ENCODE results near the gene BGN. TPM values are rescaled to one million over a fixed set of nuclear protein-coding genes. Genes with fewer than 3 reads are reported as not detected.
A peak's percentile ranks its signal among the peaks of the same experiment; 100 is the strongest.

BGN gene
- polyA plus RNA-seq, 1 donor, result 101 TPM

GRCh38 chrX:153530411-153531129 is 35.8 kb downstream of the BGN start:
- DNase-seq, result no peak

- DNase-seq, result no peak
Measured at GRCh38 chrX:153533091-153533490, 38.3 kb downstream of the BGN start.

DNA sequence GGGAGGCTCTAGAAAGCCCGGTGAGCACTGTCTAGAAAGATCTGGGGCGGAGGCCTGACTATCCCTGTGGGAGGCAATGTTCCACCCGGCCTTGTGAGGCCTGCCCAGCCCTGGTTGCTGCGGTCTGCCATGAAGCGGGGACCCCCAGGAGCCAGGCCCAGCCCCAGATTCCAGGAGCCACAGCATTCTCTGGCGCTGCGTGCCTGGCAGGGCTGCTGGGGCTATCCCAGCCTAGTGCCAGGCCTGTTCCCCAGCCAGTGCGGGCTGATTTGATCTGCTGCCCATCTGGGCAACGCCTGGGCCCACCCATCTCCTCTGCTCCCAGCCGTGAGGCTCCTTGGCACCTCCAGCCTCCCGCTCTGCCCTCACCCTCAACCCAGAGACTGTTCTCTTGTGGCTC is 42.3 kb downstream of the BGN start:
- no peak for DNase-seq

DNA sequence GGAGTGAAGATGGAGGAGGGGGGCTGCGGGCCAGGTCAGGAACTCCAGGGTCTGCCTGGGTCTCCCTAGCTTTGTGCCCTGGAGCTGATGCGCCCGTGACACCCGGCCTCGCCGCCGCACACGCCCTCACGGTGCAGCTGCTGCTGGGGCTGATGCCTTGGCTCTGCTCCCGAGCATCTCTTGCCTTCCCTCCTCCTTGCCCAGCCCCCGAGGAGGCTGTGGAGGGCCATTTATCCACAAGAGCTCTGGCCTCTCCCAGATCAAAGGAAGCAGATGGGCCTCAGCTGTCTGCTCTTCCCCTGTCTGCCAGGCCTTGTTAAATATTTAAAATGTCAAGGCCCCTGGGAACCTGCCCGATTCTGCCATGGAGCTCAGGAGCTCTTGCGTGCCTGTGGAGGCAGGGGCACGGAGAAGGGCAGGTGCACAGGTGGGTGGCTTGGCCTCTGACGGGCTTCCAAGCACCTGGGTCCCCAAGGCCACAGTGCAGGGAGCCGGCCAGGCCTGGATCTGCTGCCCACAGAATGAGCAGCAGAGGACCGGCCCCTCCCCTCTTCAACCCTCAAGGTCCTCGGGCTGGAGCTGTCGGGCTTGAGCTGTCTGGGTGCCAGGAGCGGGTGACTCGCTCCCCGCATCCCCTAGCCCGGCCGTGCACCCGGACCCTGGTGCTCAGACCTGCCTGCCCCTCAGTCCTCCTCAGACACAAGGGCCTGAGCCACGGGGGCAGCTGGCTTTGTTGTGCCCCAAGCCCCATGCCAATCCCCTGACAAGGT is 42.9 kb downstream of the BGN start:
- no peak for DNase-seq

DNA sequence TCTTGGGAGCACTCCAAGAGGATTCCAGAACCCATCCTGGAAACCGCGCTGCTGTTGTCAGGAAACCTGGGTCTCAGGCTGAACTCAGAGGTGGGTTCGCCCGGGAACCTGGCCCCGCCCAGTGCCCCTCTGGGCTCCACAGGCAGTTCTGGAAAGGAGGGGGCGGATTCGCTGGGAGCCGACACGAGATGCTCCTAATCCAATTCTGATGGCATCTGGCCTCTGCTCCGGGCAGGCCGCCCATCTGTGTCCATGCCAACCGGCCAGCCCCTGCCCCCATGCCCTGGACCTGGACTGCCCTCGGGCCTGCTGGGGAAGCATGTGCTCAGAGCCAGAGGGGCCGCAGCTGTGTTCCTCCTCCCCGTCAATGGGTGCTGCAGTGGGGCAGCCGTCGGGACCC is 43.6 kb downstream of the BGN start:
- no peak for DNase-seq

DNA sequence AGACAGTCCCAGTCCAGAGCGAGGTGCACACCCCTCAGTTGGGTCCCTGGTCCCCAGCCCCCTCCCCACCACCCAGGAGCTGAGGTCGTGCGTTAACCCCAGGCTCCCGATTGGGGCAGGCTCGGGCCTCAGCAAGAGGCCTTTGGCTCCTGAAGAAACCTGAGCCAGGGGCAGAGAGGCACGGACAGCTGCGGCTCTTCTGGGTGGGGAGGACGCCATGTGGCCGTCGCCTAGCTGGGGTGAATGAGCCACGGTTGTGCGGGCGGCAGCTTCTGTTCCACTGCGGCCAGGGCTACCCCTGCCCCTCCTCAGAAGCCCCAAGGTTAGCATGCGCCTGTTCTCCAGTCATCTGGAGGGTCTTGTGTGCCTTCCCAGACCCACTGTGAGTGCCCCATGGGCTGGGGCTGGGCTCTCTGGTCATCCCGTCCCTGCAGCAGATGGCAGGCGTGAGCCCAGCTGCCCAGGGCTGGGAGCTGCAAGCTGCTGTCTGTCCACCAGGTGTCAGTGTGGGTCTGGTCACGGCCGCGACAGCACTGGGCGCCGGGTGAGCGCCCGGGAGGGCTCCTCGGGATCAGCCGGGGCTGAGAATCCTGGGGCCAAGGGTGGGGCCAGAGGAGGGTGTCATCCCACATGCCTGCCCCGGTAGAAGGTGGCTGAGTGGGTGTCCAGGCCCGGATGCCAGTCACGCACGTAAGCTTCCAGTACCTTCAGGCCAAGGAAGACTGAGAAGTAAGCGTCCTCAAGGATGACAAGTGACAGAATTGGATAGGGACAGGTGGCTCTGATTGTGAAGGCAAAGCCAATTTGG is 44.6 kb downstream of the BGN start:
- peak; percentile 41 for DNase-seq

DNA sequence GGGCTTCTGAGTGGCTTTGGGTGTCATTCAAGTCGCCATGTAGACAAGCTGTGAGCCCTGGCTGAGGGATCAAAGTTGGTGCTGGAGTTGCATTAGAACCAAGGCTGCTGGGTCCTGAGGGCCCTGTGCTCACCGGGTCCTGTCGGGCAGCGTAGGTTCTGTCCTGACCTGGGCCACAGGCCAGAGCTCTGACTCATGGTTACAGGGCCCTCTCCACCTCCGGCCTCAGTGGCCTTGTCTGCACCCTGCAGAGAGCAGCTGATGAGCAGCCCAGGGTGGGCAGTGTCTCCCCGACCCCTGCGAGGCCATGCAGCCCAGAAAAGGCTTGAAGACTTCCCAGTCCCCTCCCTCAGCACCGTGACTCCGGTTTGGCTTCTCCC is 45.2 kb downstream of the BGN start:
- DNase-seq, result no peak

DNA sequence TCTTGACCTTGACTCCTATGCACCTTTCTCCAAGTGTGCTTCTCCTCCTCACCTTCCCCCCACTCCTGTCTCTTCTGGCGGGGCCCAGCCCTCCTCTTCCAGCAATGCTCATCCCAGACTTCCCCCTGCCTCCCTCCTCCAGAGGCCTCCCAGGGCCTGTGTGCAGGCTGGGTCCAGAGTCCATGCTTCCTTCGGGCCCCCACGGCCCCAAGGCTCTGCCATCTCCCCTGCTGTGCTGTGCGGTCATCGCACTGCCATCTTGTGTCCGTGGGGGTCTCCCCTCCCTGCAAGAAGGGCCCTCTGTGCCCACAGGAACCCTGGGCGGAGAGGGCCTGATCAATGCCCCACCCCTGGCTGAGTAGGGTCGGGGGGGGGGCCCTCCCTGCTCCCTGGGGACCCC is 49.9 kb downstream of the BGN start:
- no peak for DNase-seq

- DNase-seq, result no peak
Measured at GRCh38 chrX:153546386-153546785, 51.6 kb downstream of the BGN start.

DNA sequence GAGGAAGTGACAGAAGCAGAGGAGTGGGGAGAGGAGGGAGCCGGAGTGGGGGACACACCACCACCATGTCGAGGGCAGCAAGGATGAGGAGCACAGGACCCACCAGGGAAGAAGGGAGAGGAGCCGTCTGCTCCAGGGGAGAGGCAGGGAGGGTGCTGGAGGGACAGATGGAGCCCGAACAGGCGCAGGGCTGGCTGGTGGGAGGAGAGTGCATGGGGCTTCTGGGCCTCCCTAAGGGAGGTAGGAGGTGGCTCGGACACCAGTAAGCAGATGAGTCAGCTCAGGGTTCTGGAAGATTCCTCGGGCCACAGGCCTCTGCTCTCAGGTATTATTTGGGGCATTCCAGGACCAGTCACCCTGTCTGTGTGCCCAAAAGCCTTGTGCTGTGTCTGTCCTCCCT is 52.4 kb downstream of the BGN start:
- no peak for DNase-seq

- DNase-seq, result no peak
Measured at GRCh38 chrX:153549231-153549630, 54.5 kb downstream of the BGN start.

DNA sequence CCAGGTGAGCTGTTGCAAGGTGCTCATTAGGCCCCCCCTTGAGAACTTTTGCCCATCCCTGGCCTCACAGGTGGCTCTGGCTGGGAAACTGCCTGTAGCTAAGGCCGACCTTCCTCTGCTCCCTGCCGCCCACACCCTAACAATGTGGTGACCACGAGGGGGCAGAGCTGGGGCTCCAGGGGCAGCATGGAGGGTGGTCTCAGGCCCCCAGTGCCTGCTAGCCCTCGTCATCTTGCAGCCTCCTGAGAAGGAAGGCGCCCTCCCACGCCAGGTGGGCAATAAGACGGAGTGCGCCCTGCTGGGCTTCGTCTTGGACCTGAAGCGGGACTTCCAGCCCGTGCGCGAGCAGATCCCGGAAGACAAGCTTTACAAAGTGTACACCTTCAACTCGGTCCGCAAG is 55.0 kb downstream of the BGN start:
- DNase-seq, result no peak

- no peak for DNase-seq
Measured at GRCh38 chrX:153551135-153551534, 56.4 kb downstream of the BGN start.

DNA sequence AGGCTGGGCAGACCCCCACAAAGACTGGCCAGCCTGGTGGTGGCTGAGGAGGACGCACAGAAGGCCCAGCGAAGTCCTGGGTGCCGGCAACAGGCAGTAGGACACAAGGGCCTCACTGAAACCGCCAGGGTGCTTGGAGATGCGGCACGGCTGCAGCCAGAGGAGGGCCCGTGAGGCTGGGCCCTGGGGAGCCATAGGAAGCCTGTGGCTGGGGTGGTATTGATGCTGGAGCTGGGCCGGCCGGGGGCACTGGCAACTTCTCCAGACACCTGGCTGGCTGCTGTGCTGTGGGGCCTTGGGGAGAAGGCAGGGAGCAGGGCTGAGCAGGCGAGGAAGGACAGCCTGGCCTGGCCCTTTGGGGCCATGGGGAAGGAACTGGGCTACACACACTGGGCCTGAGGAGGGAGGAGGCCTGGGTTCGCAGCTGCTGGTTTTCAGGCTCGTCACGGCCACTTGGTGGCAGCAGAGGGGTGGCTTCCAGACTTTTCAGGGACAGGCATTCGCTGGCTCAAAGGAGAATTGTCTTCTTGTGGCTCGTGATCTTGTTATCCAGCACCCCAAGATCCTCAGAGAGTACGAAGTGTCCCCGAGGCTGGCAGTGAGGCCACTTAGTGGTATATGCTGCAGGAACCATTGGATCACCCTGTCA is 59.9 kb downstream of the BGN start:
- peak; percentile 58 for DNase-seq

GRCh38 chrX:153556767-153557166 is 62.0 kb downstream of the BGN start:
- DNase-seq, result no peak

DNA sequence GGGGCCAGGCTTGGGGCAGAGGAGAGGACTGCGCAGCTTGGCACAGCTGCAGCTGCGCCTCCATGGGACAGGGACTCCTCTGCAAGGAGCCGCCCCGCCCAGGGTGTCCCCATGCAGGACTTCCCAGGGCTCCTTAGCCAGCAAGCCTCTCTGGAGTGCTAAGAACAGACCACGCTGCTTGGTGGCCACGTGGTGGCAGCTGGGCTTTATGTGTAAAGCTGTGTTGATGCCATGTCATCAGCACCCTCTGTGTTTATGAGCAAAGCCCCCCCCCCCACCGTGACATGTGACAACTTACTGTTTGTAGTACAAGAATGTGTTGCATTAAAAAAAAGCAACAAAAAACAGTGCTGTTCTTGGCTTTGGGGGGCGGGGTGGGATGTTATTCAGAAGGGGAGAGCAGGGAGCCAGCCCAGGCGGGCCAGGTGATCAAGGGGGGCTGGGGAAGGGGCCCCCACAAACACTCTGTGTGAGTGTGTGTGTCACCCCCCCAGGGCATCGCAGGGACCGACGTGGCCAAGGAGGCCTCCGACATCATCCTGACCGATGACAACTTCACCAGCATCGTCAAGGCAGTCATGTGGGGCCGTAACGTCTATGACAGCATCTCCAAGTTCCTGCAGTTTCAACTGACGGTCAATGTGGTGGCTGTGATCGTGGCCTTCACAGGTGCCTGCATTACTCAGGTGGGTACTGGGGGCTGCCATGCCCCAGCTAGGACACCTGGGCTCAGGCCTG is 63.0 kb downstream of the BGN start:
- no peak for DNase-seq

Other genes with a start within 250 kb of the BGN start
- gene PNMA6F, start 173.2 kb upstream of the BGN start, polyA plus RNA-seq (ENCODE audit: insufficient read length), result not detected
- gene ZNF275, start 160.8 kb upstream of the BGN start, polyA plus RNA-seq (ENCODE audit: insufficient read length), result 7.9 TPM
- not detected for gene PNMA6E, start 93.6 kb upstream of the BGN start, polyA plus RNA-seq (ENCODE audit: insufficient read length)
- gene ZFP92, start 83.5 kb upstream of the BGN start, polyA plus RNA-seq (ENCODE audit: insufficient read length), result 0.63 TPM
- gene TREX2, start 48.9 kb upstream of the BGN start, polyA plus RNA-seq (ENCODE audit: insufficient read length), result 0.43 TPM
- 25.9 TPM for gene HAUS7, start 24.4 kb upstream of the BGN start, polyA plus RNA-seq (ENCODE audit: insufficient read length)
- 0.36 TPM for gene ATP2B3, start 22.7 kb downstream of the BGN start, polyA plus RNA-seq (ENCODE audit: insufficient read length)
- gene CCNQ, start 104.2 kb downstream of the BGN start, polyA plus RNA-seq (ENCODE audit: insufficient read length), result 11.5 TPM
- gene DUSP9, start 152.2 kb downstream of the BGN start, polyA plus RNA-seq (ENCODE audit: insufficient read length), result 0.14 TPM
- gene PNCK, start 178.8 kb downstream of the BGN start, polyA plus RNA-seq (ENCODE audit: insufficient read length), result 3.5 TPM
- gene SLC6A8, start 192.9 kb downstream of the BGN start, polyA plus RNA-seq (ENCODE audit: insufficient read length), result 43.1 TPM
- gene BCAP31, start 229.4 kb downstream of the BGN start, polyA plus RNA-seq (ENCODE audit: insufficient read length), result 80.6 TPM
- gene ABCD1, start 229.9 kb downstream of the BGN start, polyA plus RNA-seq (ENCODE audit: insufficient read length), result 13.5 TPM